Measurements from ENCODE around the gene PAWR. TPM values are rescaled to one million over a fixed set of nuclear protein-coding genes. Genes with fewer than 3 reads are reported as not detected.

The PAWR gene
- total RNA-seq, 1 experiment from 2014 or later, result 176 TPM

DNA sequence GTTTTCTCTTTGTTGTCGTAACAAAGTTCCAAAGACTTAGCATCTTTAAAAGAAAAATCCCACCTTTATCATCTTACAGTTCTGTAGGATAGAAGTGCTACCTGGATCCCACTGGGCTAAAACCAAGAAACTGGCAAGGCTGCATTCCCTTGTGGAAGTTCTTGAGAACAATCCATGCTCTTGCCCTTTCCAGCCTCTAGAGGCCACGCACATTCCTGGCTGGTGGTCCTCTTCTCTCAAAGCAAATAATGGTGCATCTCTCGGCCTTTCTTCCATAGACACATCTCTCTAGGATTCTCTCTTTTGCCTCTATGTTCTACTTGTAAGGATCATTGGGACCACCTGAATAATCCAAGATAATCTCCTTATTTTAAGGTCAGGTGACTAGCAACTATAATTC lies 8.2 kb upstream of the PAWR start:
- H3K79me1 ChIP-seq (ENCODE audit: insufficient read depth, low read depth, low read length, poor library complexity, severe bottlenecking), result no peaks in the 10 kb centered on the region
- H4K8ac ChIP-seq (replicated peaks; ENCODE audit: insufficient read length, low read depth, low read length), result no peak overlapping the region
- no peak overlapping the region for H3K27ac Mint-ChIP-seq
- no peaks in the 10 kb centered on the region for H3K27me3 Mint-ChIP-seq (ENCODE audit: low read depth)
- no CpG with 5 or more reads among the region's 3 CpGs for WGBS (ENCODE audit: extremely low coverage, insufficient read length, low lambda C conversion rate)
- H3K4me3 Mint-ChIP-seq, result no peak overlapping the region
- no peak overlapping the region for H2BK5ac ChIP-seq (ENCODE audit: insufficient read length, low read length)
- H3K9me3 Mint-ChIP-seq, result peaks cover 0 to 3% of the 10 kb centered on the region in 2 experiments; a peak in 1 of 5 replicates
- no peak overlapping the region for H2AFZ ChIP-seq (ENCODE audit: low read length)
- no peak overlapping the region for H2BK15ac ChIP-seq (ENCODE audit: low read depth, low read length)
- H2BK12ac ChIP-seq (ENCODE audit: insufficient read length, low read depth, low read length), result no peak overlapping the region
- H3K56ac ChIP-seq (ENCODE audit: insufficient read length, low read depth, low read length), result no peak overlapping the region
- no peaks in the 10 kb centered on the region for H4K20me1 ChIP-seq (ENCODE audit: control insufficient read depth, insufficient read depth, insufficient read length)
- H3K4me2 ChIP-seq (ENCODE audit: insufficient read depth, insufficient read length, low read length), result no peak overlapping the region
- H3K9ac ChIP-seq (ENCODE audit: extremely low read depth, insufficient read length, low read length), result no peak overlapping the region
- H3K9me3 ChIP-seq (ENCODE audit: control insufficient read depth, low read depth, low read length), result no peaks in the 10 kb centered on the region
- H3K4me1 ChIP-seq (ENCODE audit: insufficient read depth, low read length), result no peaks in the 10 kb centered on the region
- H3K79me2 ChIP-seq (ENCODE audit: insufficient read depth, low read length), result no peaks in the 10 kb centered on the region
- H3K27me3 ChIP-seq (ENCODE audit: insufficient read depth, low read length), result no peaks in the 10 kb centered on the region
- H3K36me3 Mint-ChIP-seq (ENCODE audit: insufficient read depth in 1 of 3, low read depth in 3 of 3), result peaks cover 0 to 8% (median 3%) of the 10 kb centered on the region in 3 experiments; a peak in 4 of 7 replicates
- TF ChIP-seq, protein P1, sequence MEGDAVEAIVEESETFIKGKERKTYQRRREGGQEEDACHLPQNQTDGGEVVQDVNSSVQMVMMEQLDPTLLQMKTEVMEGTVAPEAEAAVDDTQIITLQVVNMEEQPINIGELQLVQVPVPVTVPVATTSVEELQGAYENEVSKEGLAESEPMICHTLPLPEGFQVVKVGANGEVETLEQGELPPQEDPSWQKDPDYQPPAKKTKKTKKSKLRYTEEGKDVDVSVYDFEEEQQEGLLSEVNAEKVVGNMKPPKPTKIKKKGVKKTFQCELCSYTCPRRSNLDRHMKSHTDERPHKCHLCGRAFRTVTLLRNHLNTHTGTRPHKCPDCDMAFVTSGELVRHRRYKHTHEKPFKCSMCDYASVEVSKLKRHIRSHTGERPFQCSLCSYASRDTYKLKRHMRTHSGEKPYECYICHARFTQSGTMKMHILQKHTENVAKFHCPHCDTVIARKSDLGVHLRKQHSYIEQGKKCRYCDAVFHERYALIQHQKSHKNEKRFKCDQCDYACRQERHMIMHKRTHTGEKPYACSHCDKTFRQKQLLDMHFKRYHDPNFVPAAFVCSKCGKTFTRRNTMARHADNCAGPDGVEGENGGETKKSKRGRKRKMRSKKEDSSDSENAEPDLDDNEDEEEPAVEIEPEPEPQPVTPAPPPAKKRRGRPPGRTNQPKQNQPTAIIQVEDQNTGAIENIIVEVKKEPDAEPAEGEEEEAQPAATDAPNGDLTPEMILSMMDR (conservative IDR thresholded peaks at IDR 0.05), result no peak
- H3K14ac ChIP-seq (ENCODE audit: insufficient read depth, low read length), result no peak overlapping the region
- no peak overlapping the region for H2BK120ac ChIP-seq (ENCODE audit: low read depth, low read length, poor library complexity, severe bottlenecking)
- no peak overlapping the region for H4K5ac ChIP-seq (ENCODE audit: insufficient read length, low read depth, low read length)
- no peaks in the 10 kb centered on the region for H3K23me2 ChIP-seq (ENCODE audit: insufficient read length, low read depth, low read length, poor library complexity, severe bottlenecking)
- H3K27ac ChIP-seq (ENCODE audit: insufficient read length, low read depth, low read length), result no peak overlapping the region
- no peak overlapping the region for H2AK5ac ChIP-seq (ENCODE audit: insufficient read length, low read length)
- no peak overlapping the region for H4K91ac ChIP-seq (ENCODE audit: insufficient read length, low read depth, low read length)
- no peak overlapping the region for H3K4ac ChIP-seq (ENCODE audit: low read depth, low read length)
- no peak for DNase-seq
- no peaks in the 10 kb centered on the region for H3K4me1 Mint-ChIP-seq
- no peak overlapping the region for H3T11ph ChIP-seq (ENCODE audit: low read length)
- no peak overlapping the region for H3K18ac ChIP-seq (ENCODE audit: insufficient read length, low read depth, low read length)
- H3K23ac ChIP-seq (ENCODE audit: insufficient read length, low read depth, low read length), result no peak overlapping the region
- H2BK20ac ChIP-seq (ENCODE audit: low read depth, low read length, poor library complexity, severe bottlenecking), result no peak overlapping the region
